Liver (tissue), 3 donors: ENCODE results near the gene KCNQ5.

Experiments used
- CTCF ChIP-seq: fragments of 150-350 bp; IDR thresholded peaks from 2 replicates; pipeline ENCODE4 v1.5.1; 2017; ENCODE audit warnings: improper control_type of control experiment, low read depth, low read length; ENCODE audit not compliant: missing input control
- EGR1 ChIP-seq, 2 donors: IDR thresholded peaks; 2 replicates each; pipeline ENCODE4 v1.6.1; 2016 to 2018; ENCODE audit warnings: antibody characterized with exemption in 2 of 2, low read depth in 2 of 2
- GABPA ChIP-seq, 2 donors: IDR thresholded peaks in 1 of 2; conservative IDR thresholded peaks in 1 of 2; 2 replicates each; pipeline ENCODE4 v1.6.1; 2016; ENCODE audit warnings: antibody characterized with exemption in 2 of 2, mild to moderate bottlenecking in 1 of 2, moderate library complexity in 1 of 2
- MAX ChIP-seq: IDR thresholded peaks from 2 replicates; pipeline ENCODE4 v1.6.1; 2016; ENCODE audit warnings: antibody characterized with exemption
- RAD21 ChIP-seq, 2 donors: IDR thresholded peaks; 2 replicates each; pipeline ENCODE4 v1.6.1; 2016; ENCODE audit warnings: antibody characterized with exemption in 2 of 2, mild to moderate bottlenecking in 2 of 2
- RXRA ChIP-seq, 2 donors: IDR thresholded peaks; 2 replicates each; pipeline ENCODE4 v1.6.1; 2017 to 2018; ENCODE audit warnings: antibody characterized with exemption in 2 of 2, mild to moderate bottlenecking in 1 of 2
- SP1 ChIP-seq: IDR thresholded peaks from 2 replicates; pipeline ENCODE4 v1.6.1; 2018; ENCODE audit warnings: antibody characterized with exemption, mild to moderate bottlenecking
- TAF1 ChIP-seq: conservative IDR thresholded peaks from 2 replicates; pipeline ENCODE4 v1.6.1; 2016; ENCODE audit warnings: antibody characterized with exemption, mild to moderate bottlenecking
- TF ChIP-seq, protein P1 (sequence below): IDR thresholded peaks from 2 replicates; pipeline ENCODE4 v1.6.1; 2016; ENCODE audit warnings: antibody characterized with exemption
- donor health status: healthy.
- donor health status: healthy.

DNA sequence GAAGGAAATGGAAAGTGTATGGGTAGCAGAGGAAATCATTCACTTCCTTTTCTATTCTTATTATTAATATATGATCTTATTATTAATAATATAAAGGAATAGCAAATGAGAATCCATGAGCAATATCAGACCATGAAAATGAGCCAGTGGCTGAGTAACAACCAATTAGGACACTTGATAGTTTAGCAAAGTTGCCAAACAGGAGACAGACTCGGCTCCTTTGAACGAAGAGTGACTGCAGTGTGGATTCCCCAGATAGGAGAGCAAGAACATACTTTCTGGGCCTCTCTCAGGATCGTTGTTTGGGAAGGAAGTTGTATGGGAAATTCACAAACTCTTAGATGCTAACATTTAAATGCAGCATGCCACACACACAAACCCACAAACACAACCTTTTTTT, 381.4 kb downstream of the KCNQ5 start:
- TF ChIP-seq RXRA (IDR thresholded peaks at IDR 0.05) (no peak), CTCF (no peak), TAF1 (no peak), MAX (no peak), GABPA (IDR thresholded peaks at IDR 0.05 in 1 of 2, conservative IDR thresholded peaks at IDR 0.05 in 1 of 2) (no peak), RAD21 (IDR thresholded peaks at IDR 0.05) (no peak), EGR1 (IDR thresholded peaks at IDR 0.05; ENCODE audit: low read depth in 2 of 2) (no peak), SP1 (no peak)
- TF ChIP-seq, protein P1, sequence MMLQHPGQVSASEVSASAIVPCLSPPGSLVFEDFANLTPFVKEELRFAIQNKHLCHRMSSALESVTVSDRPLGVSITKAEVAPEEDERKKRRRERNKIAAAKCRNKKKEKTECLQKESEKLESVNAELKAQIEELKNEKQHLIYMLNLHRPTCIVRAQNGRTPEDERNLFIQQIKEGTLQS: no peak
